COR-L47 (cell line): ENCODE measurements around the gene HACD2.

Source experiments
- DNase-seq: peaks from one replicate; lab custom pipeline; 2025; lab: John Stamatoyannopoulos, UW

The HACD2 gene

GRCh38 chr3:123568875-123569274 lies 16.0 kb downstream of the HACD2 start:
- DNase-seq: no peak

- DNase-seq: no peak
Observed at GRCh38 chr3:123568034-123568433, 16.8 kb downstream of the HACD2 start.

- no peak for DNase-seq
Observed at GRCh38 chr3:123564056-123564455, 20.8 kb downstream of the HACD2 start.

GRCh38 chr3:123562547-123562946 lies 22.3 kb downstream of the HACD2 start:
- DNase-seq: no peak

GRCh38 chr3:123561188-123561587 lies 23.7 kb downstream of the HACD2 start:
- DNase-seq: no peak

GRCh38 chr3:123559040-123559861 lies 25.6 kb downstream of the HACD2 start:
- DNase-seq: peak; percentile 68

GRCh38 chr3:123553536-123553935 lies 31.3 kb downstream of the HACD2 start:
- no peak for DNase-seq

- DNase-seq: no peak
Observed at GRCh38 chr3:123552768-123553167, 32.1 kb downstream of the HACD2 start.

- DNase-seq: peak; percentile 5
Observed at GRCh38 chr3:123552095-123552714, 32.6 kb downstream of the HACD2 start.

- DNase-seq: no peak
Observed at GRCh38 chr3:123547881-123548519, 36.9 kb downstream of the HACD2 start.

GRCh38 chr3:123546133-123546755 lies 38.6 kb downstream of the HACD2 start:
- no peak for DNase-seq

GRCh38 chr3:123543950-123544349 lies 40.9 kb downstream of the HACD2 start:
- no peak for DNase-seq

GRCh38 chr3:123540285-123540684 lies 44.6 kb downstream of the HACD2 start:
- DNase-seq: no peak

- DNase-seq: no peak
Observed at GRCh38 chr3:123536153-123536895, 48.5 kb downstream of the HACD2 start.

GRCh38 chr3:123535580-123535979 lies 49.3 kb downstream of the HACD2 start:
- DNase-seq: no peak

GRCh38 chr3:123534264-123534663 lies 50.6 kb downstream of the HACD2 start:
- DNase-seq: no peak

- no peak for DNase-seq
Observed at GRCh38 chr3:123533554-123534159, 51.2 kb downstream of the HACD2 start.

GRCh38 chr3:123528130-123528529 lies 56.7 kb downstream of the HACD2 start:
- DNase-seq: no peak

- no peak for DNase-seq
Observed at GRCh38 chr3:123527046-123527445, 57.8 kb downstream of the HACD2 start.

- no peak for DNase-seq
Observed at GRCh38 chr3:123526474-123526873, 58.4 kb downstream of the HACD2 start.

GRCh38 chr3:123525433-123525832 lies 59.4 kb downstream of the HACD2 start:
- DNase-seq: no peak
